H1 (cell line): Measurements from ENCODE around the gene PDGFA. TPM values are rescaled to one million over a fixed set of nuclear protein-coding genes. Genes with fewer than 3 reads are reported as not detected.

Experiments
- ASH2L ChIP-seq: fragments of 200-600, 300-600 bp; sonication (generic); IDR thresholded peaks from one replicate; pipeline ENCODE4 v1.7.1; 2017; ENCODE audit warnings: low read length
- BCL11A ChIP-seq, 2 experiments: IDR thresholded peaks; one replicate each; pipeline ENCODE4 v1.6.1; 2011; ENCODE audit warnings: low read depth in 2 of 2, low read length in 2 of 2, mild to moderate bottlenecking in 2 of 2
- CHD1 ChIP-seq: IDR thresholded peaks from 2 replicates; pipeline ENCODE4 v1.6.1; 2012; ENCODE audit warnings: low read depth, low read length, improper control_type of control experiment
- E2F6 ChIP-seq: IDR thresholded peaks from 2 replicates; pipeline ENCODE4 v1.6.1; 2012; ENCODE audit warnings: inconsistent platforms
- EGR1 ChIP-seq: IDR thresholded peaks from 2 replicates; pipeline ENCODE4 v1.6.1; 2011; ENCODE audit warnings: low read depth, low read length, borderline replicate concordance
- FOSL1 ChIP-seq: IDR thresholded peaks from 2 replicates; pipeline ENCODE4 v1.6.1; 2011; ENCODE audit warnings: mild to moderate bottlenecking, low read depth, low read length, moderate library complexity; ENCODE audit not compliant: insufficient read depth
- GABPA ChIP-seq: IDR thresholded peaks from 2 replicates; pipeline ENCODE4 v1.6.1; 2011; ENCODE audit warnings: mild to moderate bottlenecking, low read length, moderate library complexity, borderline replicate concordance; ENCODE audit not compliant: insufficient read depth
- PHF8 ChIP-seq: fragments of 200-600 bp; sonication (generic); conservative IDR thresholded peaks from 2 replicates; pipeline ENCODE4 v1.7.1; 2012; ENCODE audit warnings: low read depth, mild to moderate bottlenecking, inconsistent platforms, low read length, moderate library complexity
- RFX5 ChIP-seq: IDR thresholded peaks from 2 replicates; pipeline ENCODE4 v1.6.1; 2011; ENCODE audit warnings: low read depth, low read length, improper control_type of control experiment, borderline replicate concordance
- SP4 ChIP-seq: IDR thresholded peaks from 2 replicates; pipeline ENCODE4 v1.6.1; 2012; ENCODE audit warnings: low read length, inconsistent platforms
- SRF ChIP-seq: IDR thresholded peaks from 2 replicates; pipeline ENCODE4 v1.6.1; 2011; ENCODE audit warnings: mild to moderate bottlenecking, low read depth, low read length, moderate library complexity
- polyA plus RNA-seq, 7 experiments: library from polyadenylated mRNA; depleted of rRNA in 3 of 7; stranded (reverse) in 5 of 7; unstranded in 2 of 7; fragments of >200 nt in 5 of 7; fragments of 200-250 nt in 2 of 7; gene quantifications; 1 replicate in 5 of 7; 2 replicates in 1 of 7; 4 replicates in 1 of 7; pipeline versions ENCODE4 v1.2.1 to v1.2.3, GENCODE V29; 2011 to 2013; ENCODE audit warnings: missing spikeins in 2 of 7, mixed read lengths in 2 of 7
- total RNA-seq: library from RNA; stranded (reverse); fragmentation: NEBNext Ultra II Directional; extraction: Animal tissue kit (Norgen Biotek cat#: 25700); gene quantifications from 2 replicates; pipeline ENCODE4 v1.2.1, GENCODE V29; 2021

The PDGFA gene
- total and polyA plus RNA-seq, 2 of the 8 experiments (the other 6 are each of a cell fraction or from before 2014, with no cell fraction given) = 21.1 to 43.0 TPM

DNA sequence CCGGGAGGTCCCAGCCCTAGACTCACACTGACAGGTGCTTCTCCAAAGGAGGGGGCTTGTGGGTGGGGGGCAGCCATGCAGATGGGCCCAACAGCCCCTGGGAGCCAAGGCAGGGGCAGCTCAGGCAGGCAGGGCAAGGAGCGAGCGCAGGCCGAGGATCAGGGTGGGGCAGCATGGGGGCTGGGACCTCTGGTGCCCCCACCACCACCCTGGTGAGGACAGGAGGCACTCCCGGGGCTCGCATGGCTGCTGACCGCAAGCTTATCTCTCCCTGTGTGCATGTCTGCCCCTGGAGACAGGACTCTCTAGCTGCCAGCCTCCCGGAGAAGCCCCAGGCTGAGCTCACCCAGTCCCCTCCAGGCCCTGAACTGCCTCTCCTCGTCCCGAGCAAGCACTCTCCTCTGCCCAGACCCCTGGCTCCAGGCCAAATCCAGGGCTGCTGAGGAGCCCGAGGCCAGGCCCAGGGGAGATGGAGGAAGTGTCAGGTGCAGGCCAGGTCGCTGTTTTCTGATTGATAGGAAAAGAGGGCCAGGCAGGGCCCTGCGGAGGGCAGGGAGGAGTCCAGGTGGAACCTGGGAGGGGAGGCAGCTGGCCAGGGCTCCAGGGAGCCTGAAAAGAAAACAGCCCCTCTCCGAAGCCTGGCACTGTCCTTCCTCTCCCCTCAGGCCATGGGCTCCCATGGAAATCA is 39.0 kb downstream of the PDGFA start (continued):
- TF ChIP-seq SP4 (no peak), FOSL1 (no peak), GABPA (no peak), SRF (no peak), E2F6 (no peak), EGR1 (no peak), PHF8 (no peak), ASH2L (no peak), BCL11A (IDR thresholded peaks at IDR 0.05; ENCODE audit: low read depth in 2 of 2, low read length in 2 of 2) (no peak), RFX5 (no peak), CHD1 (no peak)
